OCI-LY3 (cell line): ENCODE data around the gene MTERF1.

Experiments
- H2AFZ ChIP-seq: fragments of 200-600, 300-600 bp; shearing (Covaris generic); 2 replicates; pipeline ENCODE4 v1.6.0; 2014; ENCODE audit warnings: antibody characterized with exemption, low read depth, low read length
- H3K27ac ChIP-seq: fragments of 200-600, 300-600 bp; sonication (generic); 2 replicates; pipeline ENCODE4 v1.5.1; 2014; ENCODE audit warnings: mild to moderate bottlenecking, low read length, moderate library complexity, mixed read lengths
- H3K27me3 ChIP-seq: fragments of 200-600, 300-600 bp; sonication (generic); 2 replicates; pipeline ENCODE4 v1.6.1; 2014; ENCODE audit warnings: low read depth, low read length, mixed read lengths
- H3K36me3 ChIP-seq: fragments of 200-600, 300-600 bp; sonication (generic); replicated peaks from 2 replicates; pipeline ENCODE3; 2014; ENCODE audit warnings: low read depth, low read length, mixed read lengths
- H3K4me1 ChIP-seq: fragments of 300-600, 200-600 bp; sonication (generic); 2 replicates; pipeline ENCODE4 v1.6.1; 2014; ENCODE audit warnings: low read length, mixed read lengths
- H3K4me2 ChIP-seq: fragments of 200-600, 300-600 bp; sonication (generic); 2 replicates; pipeline ENCODE4 v1.6.1; 2014; ENCODE audit warnings: low read length, mixed read lengths
- H3K4me3 ChIP-seq: fragments of 300-600, 200-600 bp; sonication (generic); 2 replicates; pipeline ENCODE4 v1.5.1; 2014; ENCODE audit warnings: antibody characterized with exemption, mild to moderate bottlenecking, low read length, moderate library complexity
- H3K79me2 ChIP-seq: fragments of 300-600, 200-600 bp; shearing (Covaris generic); 2 replicates; pipeline ENCODE4 v1.6.1; 2014; ENCODE audit warnings: mild to moderate bottlenecking, low read length, mixed read lengths
- H3K9ac ChIP-seq: fragments of 300-600, 200-600 bp; shearing (Covaris generic); 2 replicates; pipeline ENCODE4 v1.6.0; 2014; ENCODE audit warnings: mild to moderate bottlenecking, low read length, moderate library complexity
- H3K9me3 ChIP-seq: fragments of 200-600, 300-600 bp; shearing (Covaris generic); 2 replicates; pipeline ENCODE4 v1.6.1; 2014; ENCODE audit warnings: low read length, mixed read lengths; ENCODE audit not compliant: insufficient read depth
- H4K20me1 ChIP-seq: fragments of 200-600, 300-600 bp; sonication (generic); 2 replicates; pipeline ENCODE4 v1.6.1; 2016; ENCODE audit warnings: low read length, mixed read lengths; ENCODE audit not compliant: insufficient read depth
- CTCF ChIP-seq: fragments of 200-600, 300-600 bp; sonication (generic); IDR thresholded peaks from 2 replicates; pipeline ENCODE4 v1.5.1; 2014; ENCODE audit warnings: antibody characterized with exemption, low read length, low read depth
- EZH2phosphoT487 ChIP-seq: fragments of 200-600 bp; shearing (Covaris generic); IDR thresholded peaks from 2 replicates; pipeline ENCODE4 v1.6.1; 2018; ENCODE audit warnings: antibody characterized with exemption, mixed run types, low read depth

Gene MTERF1

DNA sequence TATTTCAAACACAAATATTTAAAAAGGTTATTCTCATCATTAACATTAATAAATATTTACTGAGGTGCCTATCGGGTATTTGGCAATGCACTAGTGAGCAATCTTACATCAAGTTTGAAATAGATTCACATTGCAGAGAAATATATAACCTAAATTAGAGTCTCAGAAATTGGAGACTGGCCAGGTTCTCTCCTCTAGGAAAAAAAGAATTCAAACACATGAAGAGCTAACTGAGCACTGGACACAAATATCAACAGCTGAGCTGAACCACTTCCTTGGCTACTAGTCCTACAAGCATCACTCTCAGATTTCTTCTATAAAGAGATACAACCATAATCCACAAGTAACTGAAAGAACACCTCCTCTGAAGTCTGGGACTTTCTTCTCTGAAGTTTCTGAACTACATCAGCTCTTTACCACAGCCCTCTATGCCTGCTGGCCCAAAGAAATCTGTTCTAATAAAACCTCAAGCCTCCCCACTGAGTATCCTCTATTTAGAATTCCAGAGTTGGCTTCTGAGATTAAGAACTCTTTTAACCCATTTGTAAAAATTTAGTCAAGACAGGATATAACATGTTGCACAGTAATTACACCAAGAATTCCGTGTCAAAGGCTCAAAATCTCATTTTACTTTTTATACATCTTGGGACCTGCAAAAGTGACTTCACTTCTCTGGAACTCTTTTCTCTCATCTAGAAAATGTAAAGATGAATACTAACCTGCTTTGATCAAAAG is 45.2 kb downstream of the MTERF1 start:
- Histone ChIP-seq H3K79me2 (no peaks in the 10 kb centered on the region), H4K20me1 (no peaks in the 10 kb centered on the region), H3K4me1 (no peaks in the 10 kb centered on the region), H3K4me2 (no peak overlapping the region), H3K27me3 (no peaks in the 10 kb centered on the region), H2AFZ (no peak overlapping the region), H3K9ac (no peak overlapping the region), H3K27ac (no peak overlapping the region), H3K4me3 (no peak overlapping the region), H3K36me3 (no peaks in the 10 kb centered on the region), H3K9me3 (no peaks in the 10 kb centered on the region)
- TF ChIP-seq EZH2phosphoT487 (no peak), CTCF (no peak)

DNA sequence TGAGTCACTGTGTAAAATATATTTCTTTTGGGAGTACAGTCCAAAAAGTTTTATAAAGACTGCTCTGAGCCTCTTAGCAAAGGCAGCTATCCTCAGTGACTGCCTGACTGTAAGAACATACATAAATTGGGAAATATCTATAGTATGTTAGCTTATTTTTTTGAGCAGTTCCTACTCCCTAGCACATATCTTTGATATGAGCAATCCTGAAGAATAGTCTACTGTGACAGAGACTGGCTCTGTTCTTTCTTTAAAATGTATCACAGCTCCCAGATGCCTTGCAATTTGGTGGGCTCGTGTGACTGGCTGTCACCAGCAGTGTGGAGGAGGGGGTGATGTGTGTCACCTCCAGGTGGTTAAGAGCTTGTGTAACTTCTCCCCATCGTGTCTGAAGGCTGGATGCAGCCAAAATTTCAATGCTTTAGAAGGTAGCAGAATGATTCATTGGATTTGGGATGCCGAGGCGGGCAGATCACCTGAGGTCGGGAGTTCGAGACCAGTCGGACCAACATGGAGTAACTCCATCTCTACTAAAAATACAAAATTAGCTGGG is 47.9 kb downstream of the MTERF1 start:
- Histone ChIP-seq H4K20me1 (no peaks in the 10 kb centered on the region), H3K4me2 (no peak overlapping the region), H3K4me3 (no peak overlapping the region), H3K9ac (no peak overlapping the region), H2AFZ (no peak overlapping the region), H3K9me3 (no peaks in the 10 kb centered on the region), H3K27me3 (no peaks in the 10 kb centered on the region), H3K27ac (no peak overlapping the region), H3K79me2 (no peaks in the 10 kb centered on the region), H3K36me3 (no peaks in the 10 kb centered on the region), H3K4me1 (no peaks in the 10 kb centered on the region)
- TF ChIP-seq CTCF = no peak
- no peak for TF ChIP-seq EZH2phosphoT487

DNA sequence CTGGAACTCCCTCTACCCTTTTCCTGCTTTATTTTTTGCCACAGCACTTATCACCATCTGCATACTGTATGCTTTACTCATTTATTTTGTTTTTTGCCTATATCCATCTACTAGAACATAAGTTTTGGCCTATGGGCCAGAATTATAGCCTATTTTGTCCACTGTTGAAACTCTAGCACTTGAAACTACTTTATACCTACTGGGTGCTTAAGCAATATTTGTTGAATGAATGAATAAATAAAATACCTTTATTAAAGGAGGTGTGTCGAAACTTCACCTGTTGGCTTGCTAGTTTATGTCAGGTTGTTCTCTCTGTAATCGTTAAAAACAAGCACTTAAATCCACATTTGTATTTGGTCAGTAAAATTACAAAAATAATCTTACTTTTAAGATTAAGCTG is 53.3 kb downstream of the MTERF1 start:
- H3K9ac ChIP-seq = no peak overlapping the region
- H3K27me3 ChIP-seq = no peaks in the 10 kb centered on the region
- no peaks in the 10 kb centered on the region for H3K79me2 ChIP-seq
- no peaks in the 10 kb centered on the region for H3K4me1 ChIP-seq
- no peaks in the 10 kb centered on the region for H3K9me3 ChIP-seq
- no peak overlapping the region for H3K4me3 ChIP-seq
- H3K4me2 ChIP-seq = no peak overlapping the region
- no peak overlapping the region for H2AFZ ChIP-seq
- no peak overlapping the region for H3K27ac ChIP-seq
- no peaks in the 10 kb centered on the region for H3K36me3 ChIP-seq
- H4K20me1 ChIP-seq = no peaks in the 10 kb centered on the region
- TF ChIP-seq EZH2phosphoT487 = no peak
- TF ChIP-seq CTCF = no peak

DNA sequence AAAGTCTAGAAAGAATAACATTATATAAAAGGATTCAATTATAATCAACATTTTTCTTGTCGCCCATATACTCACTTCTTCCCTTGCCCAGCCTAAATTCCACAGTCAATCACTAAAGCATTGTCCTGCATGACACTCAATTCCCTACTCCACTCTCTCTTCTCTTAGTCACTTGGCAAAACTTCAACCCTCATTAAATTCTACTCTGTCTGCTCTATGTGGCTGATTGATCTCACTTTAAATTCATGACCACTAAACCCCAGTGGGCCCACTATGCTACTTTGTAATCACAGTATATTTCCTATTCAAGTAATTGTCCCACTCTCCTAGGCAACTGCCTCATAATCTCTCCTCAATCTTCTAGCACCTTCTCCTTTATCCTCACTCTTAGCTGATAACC is 54.1 kb downstream of the MTERF1 start:
- no peak overlapping the region for H2AFZ ChIP-seq
- no peaks in the 10 kb centered on the region for H3K9me3 ChIP-seq
- no peak overlapping the region for H3K9ac ChIP-seq
- H3K79me2 ChIP-seq = no peaks in the 10 kb centered on the region
- H3K27ac ChIP-seq = no peak overlapping the region
- no peaks in the 10 kb centered on the region for H3K27me3 ChIP-seq
- H3K4me3 ChIP-seq = no peak overlapping the region
- no peaks in the 10 kb centered on the region for H3K36me3 ChIP-seq
- H4K20me1 ChIP-seq = no peaks in the 10 kb centered on the region
- H3K4me1 ChIP-seq = no peaks in the 10 kb centered on the region
- no peak overlapping the region for H3K4me2 ChIP-seq
- TF ChIP-seq CTCF = no peak
